MCF 10A (cell line): ENCODE results near the gene PNPLA7. TPM values are rescaled to one million over a fixed set of nuclear protein-coding genes. Genes with fewer than 3 reads are reported as not detected.
A peak's percentile ranks its signal among the peaks of the same experiment; 100 is the strongest.

ENCODE experiments used
- BruUV-seq: library from RNA; stranded (reverse); fragments of 400-500 nt; replicated peaks from 2 replicates; lab custom pipeline; 2021; lab: Mats Ljungman, UMichigan
- CTCF ChIA-PET: fragments of 300-600 bp; sonication (Branson Sonifier 250); formaldehyde crosslinking; extraction: SDS; loops from one replicate; lab custom pipeline; 2021; ENCODE audit warnings: antibody characterized with exemption, inconsistent platforms; lab: Yijun Ruan, JAX
- POLR2A ChIA-PET: fragments of 300-600, 350-650 bp; sonication (Branson Sonifier 250); formaldehyde crosslinking; extraction: SDS; loops from one replicate; lab custom pipeline; 2020; ENCODE audit warnings: antibody characterized with exemption, inconsistent platforms; lab: Yijun Ruan, JAX
- DNase-seq: peaks from one replicate; pipeline ENCODE4 v3.0.0-alpha.2; 2018; ENCODE audit not compliant: unreplicated experiment
- H3K27ac Mint-ChIP-seq: one replicate; pipeline ENCODE4 v1.8.0; 2022; ENCODE audit warnings: mild to moderate bottlenecking, low read depth, mixed read lengths; ENCODE audit not compliant: unreplicated experiment
- H3K27me3 Mint-ChIP-seq: one replicate; pipeline ENCODE4 v1.8.0; 2022; ENCODE audit warnings: mixed read lengths; ENCODE audit not compliant: insufficient read depth, unreplicated experiment
- H3K36me3 Mint-ChIP-seq: one replicate; pipeline ENCODE4 v1.8.0; 2022; ENCODE audit warnings: mild to moderate bottlenecking, moderate library complexity, mixed read lengths; ENCODE audit not compliant: insufficient read depth, unreplicated experiment
- H3K4me1 Mint-ChIP-seq: one replicate; pipeline ENCODE4 v1.8.0; 2022; ENCODE audit warnings: mixed read lengths; ENCODE audit not compliant: insufficient read depth, unreplicated experiment
- H3K4me3 Mint-ChIP-seq: one replicate; pipeline ENCODE4 v1.8.0; 2022; ENCODE audit warnings: mild to moderate bottlenecking, moderate library complexity, mixed read lengths; ENCODE audit not compliant: unreplicated experiment
- H3K9me3 Mint-ChIP-seq: one replicate; pipeline ENCODE4 v1.8.0; 2022; ENCODE audit warnings: mixed read lengths; ENCODE audit not compliant: unreplicated experiment
- intact Hi-C: fragments of 100-400 bp; cut with micrococcal nuclease; formaldehyde crosslinking; loops from 2 replicates; pipeline ENCODE4 v1.14.1; 2022
- total RNA-seq: library from RNA; stranded (reverse); gene quantifications from 2 replicates; pipeline ENCODE4 v1.2.3, GENCODE V29; 2022
- TF ChIP-seq, protein P1 (sequence below): fragments of 200-600 bp; IDR thresholded peaks from one replicate; pipeline ENCODE4 v1.8.0; 2022; ENCODE audit warnings: antibody characterized with exemption, mild to moderate bottlenecking; ENCODE audit not compliant: unreplicated experiment

PNPLA7 gene
- total RNA-seq, 1 experiment from 2014 or later, result 0.86 TPM

DNA sequence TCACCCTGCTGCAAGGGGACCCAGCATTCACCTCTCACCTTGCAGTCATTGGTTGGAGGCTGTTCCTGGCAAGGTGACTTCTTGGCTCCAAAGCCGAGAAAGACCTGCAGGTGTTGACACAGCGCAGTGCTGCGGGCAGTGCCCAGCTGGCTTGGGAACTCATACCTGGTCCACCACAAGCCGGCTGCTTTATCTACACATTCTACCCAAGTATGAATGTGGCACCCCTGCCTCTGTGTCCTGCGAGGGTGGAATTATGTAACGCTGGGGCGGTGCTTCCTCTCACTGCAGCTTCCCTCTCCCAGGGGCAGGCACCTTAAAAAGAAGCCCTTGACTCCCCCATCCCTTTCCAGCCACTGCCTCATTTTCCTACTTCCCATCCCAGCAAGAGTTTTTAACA lies 42.6 kb upstream of the PNPLA7 start:
- Mint-ChIP-seq H3K4me1 (no peaks in the 10 kb centered on the region), H3K27ac (no peak overlapping the region), H3K27me3 (no peaks in the 10 kb centered on the region), H3K9me3 (no peaks in the 10 kb centered on the region), H3K4me3 (no peak overlapping the region), H3K36me3 (peaks cover 7% of the 10 kb centered on the region)
- intact Hi-C loops, result no loop called here
- ChIA-PET CTCF (no interaction called here), POLR2A (interaction anchor here (0.7 to 1.8 kb wide), 3 partner anchors 11 to 26 kb away, joined by 3 to 5 read pairs (median 3); partner anchors contain the start of gene DPH7)
- no TSS peak for BruUV-seq
- DNase-seq, result no peak
- TF ChIP-seq, protein P1, sequence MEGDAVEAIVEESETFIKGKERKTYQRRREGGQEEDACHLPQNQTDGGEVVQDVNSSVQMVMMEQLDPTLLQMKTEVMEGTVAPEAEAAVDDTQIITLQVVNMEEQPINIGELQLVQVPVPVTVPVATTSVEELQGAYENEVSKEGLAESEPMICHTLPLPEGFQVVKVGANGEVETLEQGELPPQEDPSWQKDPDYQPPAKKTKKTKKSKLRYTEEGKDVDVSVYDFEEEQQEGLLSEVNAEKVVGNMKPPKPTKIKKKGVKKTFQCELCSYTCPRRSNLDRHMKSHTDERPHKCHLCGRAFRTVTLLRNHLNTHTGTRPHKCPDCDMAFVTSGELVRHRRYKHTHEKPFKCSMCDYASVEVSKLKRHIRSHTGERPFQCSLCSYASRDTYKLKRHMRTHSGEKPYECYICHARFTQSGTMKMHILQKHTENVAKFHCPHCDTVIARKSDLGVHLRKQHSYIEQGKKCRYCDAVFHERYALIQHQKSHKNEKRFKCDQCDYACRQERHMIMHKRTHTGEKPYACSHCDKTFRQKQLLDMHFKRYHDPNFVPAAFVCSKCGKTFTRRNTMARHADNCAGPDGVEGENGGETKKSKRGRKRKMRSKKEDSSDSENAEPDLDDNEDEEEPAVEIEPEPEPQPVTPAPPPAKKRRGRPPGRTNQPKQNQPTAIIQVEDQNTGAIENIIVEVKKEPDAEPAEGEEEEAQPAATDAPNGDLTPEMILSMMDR, result no peak

DNA sequence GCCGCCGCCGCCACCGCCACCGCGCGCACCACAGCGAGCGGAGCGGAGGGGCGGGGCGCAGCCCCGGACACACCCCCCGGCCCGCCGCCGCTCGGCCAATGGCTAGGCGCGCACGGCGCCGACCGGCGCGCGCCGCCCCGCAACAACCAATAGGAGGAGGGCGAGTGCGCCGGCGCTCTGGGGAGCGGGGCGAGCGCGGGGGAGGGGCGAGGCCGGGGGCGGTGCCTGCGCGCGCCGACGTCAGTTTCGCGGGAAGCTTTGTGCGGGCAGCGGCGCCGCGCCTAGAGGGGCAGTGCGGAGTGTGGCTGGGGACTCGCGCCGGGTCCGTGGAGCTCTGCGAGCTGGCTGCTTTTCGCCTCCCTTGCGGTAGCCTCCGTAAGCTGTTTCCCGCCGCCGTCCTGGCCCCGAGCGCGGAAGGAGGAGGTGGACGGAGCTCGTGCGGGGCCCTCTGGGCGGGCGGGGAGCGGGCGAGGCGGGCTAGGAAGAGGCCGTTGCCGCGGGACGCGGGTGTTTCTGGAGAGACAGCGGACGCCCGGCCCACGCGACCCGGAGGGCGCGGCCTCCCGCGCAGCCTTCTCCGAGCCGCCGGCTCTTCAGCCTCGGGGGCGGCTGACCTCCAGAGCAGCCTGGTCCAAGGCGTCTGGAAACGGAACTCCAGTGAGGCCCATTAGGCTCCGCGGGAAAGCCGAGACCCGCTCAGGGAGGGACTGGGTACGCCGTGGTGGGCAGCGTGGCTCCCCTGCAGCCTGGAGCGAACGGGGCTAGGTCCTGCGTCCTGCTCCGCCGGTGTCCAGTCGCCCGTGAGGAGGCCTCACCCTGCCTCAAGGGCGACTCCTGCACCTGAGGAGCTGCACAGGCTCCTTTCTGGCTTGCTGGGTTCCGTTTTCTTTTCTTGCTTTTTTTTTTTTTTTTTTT lies 40.5 kb upstream of the PNPLA7 start, which contains the start of gene ZMYND19:
Gene ZMYND19, minus strand, starts transcription at position 44 of the 915 bp plus-strand sequence. CDS start 249 bp downstream, outside the sequence.
- no TSS peak for BruUV-seq
- intact Hi-C loops, result no loop called here
- Mint-ChIP-seq H3K9me3 (no peaks in the 10 kb centered on the region), H3K27ac (peak within 1 kb of the TSS; percentile 70), H3K36me3 (peaks cover 25% of the 10 kb centered on the region), H3K4me3 (peak within 1 kb of the TSS; percentile 79), H3K4me1 (no peaks in the 10 kb centered on the region), H3K27me3 (no peaks in the 10 kb centered on the region)
- ChIA-PET POLR2A (interaction anchor here (0.6 to 5.6 kb wide), 10 partner anchors 12 to 367 kb away, joined by 3 to 64 read pairs (median 8); partner anchors contain the start of genes ARRDC1, DPH7, EHMT1 and MRPL41), CTCF (interaction anchor here (0.7 to 0.9 kb wide), 2 partner anchors 14 to 75 kb away, joined by 3 to 4 read pairs; no protein-coding TSS in a partner anchor)
- TF ChIP-seq, protein P1, result no peak
- peak; percentile 87 for DNase-seq

DNA sequence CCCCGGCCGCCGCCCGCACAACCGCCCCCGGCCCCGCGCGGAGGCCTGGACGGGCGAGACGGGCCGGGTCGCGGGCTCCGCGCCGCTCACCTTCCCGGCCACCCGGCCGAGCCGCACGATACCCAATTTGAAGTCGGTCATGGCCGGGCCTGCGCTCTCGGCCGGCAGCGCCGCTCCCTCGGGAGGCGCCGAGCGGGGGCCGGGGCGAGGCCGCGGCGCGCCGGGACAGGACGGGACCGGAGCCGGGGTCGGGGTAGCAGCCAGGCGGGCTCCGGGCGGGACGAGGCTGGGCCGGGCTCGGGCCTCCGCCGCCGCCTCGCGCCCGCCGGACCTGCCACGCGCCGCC lies 39.9 kb upstream of the PNPLA7 start:
- Mint-ChIP-seq H3K4me3 (peak overlapping the region; percentile 79), H3K9me3 (no peaks in the 10 kb centered on the region), H3K36me3 (peaks cover 29% of the 10 kb centered on the region), H3K27me3 (no peaks in the 10 kb centered on the region), H3K27ac (no peak overlapping the region), H3K4me1 (no peaks in the 10 kb centered on the region)
- intact Hi-C loops, result no loop called here
- CTCF ChIA-PET, result interaction anchor here (1.6 kb wide), 1 partner anchor 32 kb away, joined by 3 read pairs; no protein-coding TSS in a partner anchor
- DNase-seq, result no peak
- TF ChIP-seq, protein P1, result no peak
- POLR2A ChIA-PET, result interaction anchor here (0.7 to 5.6 kb wide), 7 partner anchors 11 to 367 kb away, joined by 3 to 64 read pairs (median 9); partner anchors contain the start of genes ARRDC1, DPH7, EHMT1 and MRPL41
- no TSS peak for BruUV-seq
